GM12878 (cell line): ENCODE measurements around the gene CARD11.

Experiments used
- NFIC ChIP-seq: IDR thresholded peaks from 2 replicates; pipeline ENCODE4 v1.6.1; 2012; ENCODE audit warnings: low read depth, mild to moderate bottlenecking, inconsistent platforms, low read length, moderate library complexity
- TF ChIP-seq, protein P1 (sequence below), 3 experiments: IDR thresholded peaks in 2 of 3; conservative IDR thresholded peaks in 1 of 3; 2 replicates each; pipeline ENCODE4 v1.5.1; 2011; ENCODE audit warnings: low read depth in 3 of 3, low read length in 3 of 3, mild to moderate bottlenecking in 3 of 3, control low read depth in 2 of 3, moderate library complexity in 2 of 3, inconsistent platforms in 1 of 3, mixed read lengths in 1 of 3; ENCODE audit not compliant: control insufficient read depth in 2 of 3, insufficient read depth in 1 of 3; ENCODE audit errors: extremely low read depth in 1 of 3

DNA sequence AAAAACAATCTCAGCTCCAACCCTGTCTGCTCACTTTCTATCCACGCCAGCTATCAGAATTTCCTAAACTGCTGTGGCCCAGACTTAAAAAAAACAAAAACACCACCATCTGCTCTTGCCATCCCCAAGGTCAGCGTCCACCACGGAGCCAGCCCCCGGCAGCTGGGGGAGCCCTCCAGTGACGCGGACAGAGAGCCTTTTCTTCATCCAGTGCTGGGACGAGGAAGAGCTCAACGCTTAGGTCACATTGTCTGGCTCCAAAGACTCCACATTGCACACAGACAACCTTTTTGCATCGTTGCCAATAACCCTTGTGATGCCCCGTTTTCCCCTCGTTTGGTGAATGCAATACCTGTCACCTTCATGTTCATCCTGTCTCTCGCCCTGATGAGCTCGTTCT, 132.2 kb downstream of the CARD11 start:
- TF ChIP-seq, protein P1, sequence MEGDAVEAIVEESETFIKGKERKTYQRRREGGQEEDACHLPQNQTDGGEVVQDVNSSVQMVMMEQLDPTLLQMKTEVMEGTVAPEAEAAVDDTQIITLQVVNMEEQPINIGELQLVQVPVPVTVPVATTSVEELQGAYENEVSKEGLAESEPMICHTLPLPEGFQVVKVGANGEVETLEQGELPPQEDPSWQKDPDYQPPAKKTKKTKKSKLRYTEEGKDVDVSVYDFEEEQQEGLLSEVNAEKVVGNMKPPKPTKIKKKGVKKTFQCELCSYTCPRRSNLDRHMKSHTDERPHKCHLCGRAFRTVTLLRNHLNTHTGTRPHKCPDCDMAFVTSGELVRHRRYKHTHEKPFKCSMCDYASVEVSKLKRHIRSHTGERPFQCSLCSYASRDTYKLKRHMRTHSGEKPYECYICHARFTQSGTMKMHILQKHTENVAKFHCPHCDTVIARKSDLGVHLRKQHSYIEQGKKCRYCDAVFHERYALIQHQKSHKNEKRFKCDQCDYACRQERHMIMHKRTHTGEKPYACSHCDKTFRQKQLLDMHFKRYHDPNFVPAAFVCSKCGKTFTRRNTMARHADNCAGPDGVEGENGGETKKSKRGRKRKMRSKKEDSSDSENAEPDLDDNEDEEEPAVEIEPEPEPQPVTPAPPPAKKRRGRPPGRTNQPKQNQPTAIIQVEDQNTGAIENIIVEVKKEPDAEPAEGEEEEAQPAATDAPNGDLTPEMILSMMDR (IDR thresholded peaks at IDR 0.05 in 2 of 3, conservative IDR thresholded peaks at IDR 0.05 in 1 of 3; ENCODE audit: control insufficient read depth in 2 of 3, extremely low read depth in 1 of 3, insufficient read depth in 1 of 3, low read depth in 3 of 3, low read length in 3 of 3), result no peak
- TF ChIP-seq NFIC, result no peak
